Nephron progenitor cell (in vitro differentiated cells): ENCODE results near the gene RNF26.

Source experiments
- DNase-seq: peaks from one replicate; pipeline ENCODE4 v3.0.0; 2021
- H3K27ac Mint-ChIP-seq: 2 replicates; pipeline ENCODE4 v1.8.0; 2021; ENCODE audit warnings: mild to moderate bottlenecking, moderate library complexity, mixed read lengths
- H3K27me3 Mint-ChIP-seq: 2 replicates; pipeline ENCODE4 v1.8.0; 2021; ENCODE audit warnings: mild to moderate bottlenecking, low read depth, mixed read lengths; ENCODE audit not compliant: poor library complexity
- H3K36me3 Mint-ChIP-seq: 2 replicates; pipeline ENCODE4 v1.8.0; 2021; ENCODE audit warnings: low read depth, mixed read lengths
- H3K4me1 Mint-ChIP-seq: 2 replicates; pipeline ENCODE4 v1.8.0; 2021; ENCODE audit warnings: mixed read lengths
- H3K4me3 Mint-ChIP-seq: 2 replicates; pipeline ENCODE4 v1.8.0; 2021; ENCODE audit warnings: mild to moderate bottlenecking, moderate library complexity, mixed read lengths
- H3K9me3 Mint-ChIP-seq: 2 replicates; pipeline ENCODE4 v1.8.0; 2021; ENCODE audit warnings: mild to moderate bottlenecking, moderate library complexity, mixed read lengths
- TF ChIP-seq, protein P1 (sequence below): fragments of 200-600 bp; sonication (generic); IDR thresholded peaks from 2 replicates; pipeline ENCODE4 v1.5.0; 2021; ENCODE audit warnings: antibody characterized with exemption

The RNF26 gene

GRCh38 chr11:119375337-119376196 is 41.2 kb downstream of the RNF26 start:
- DNase-seq: no peak
- H3K4me1 Mint-ChIP-seq: peaks cover 65% of the 10 kb centered on the region
- no peaks in the 10 kb centered on the region for H3K9me3 Mint-ChIP-seq
- peaks cover 26% of the 10 kb centered on the region for H3K27me3 Mint-ChIP-seq
- H3K4me3 Mint-ChIP-seq: no peak overlapping the region
- peak overlapping the region; percentile 29 for H3K27ac Mint-ChIP-seq
- TF ChIP-seq, protein P1, sequence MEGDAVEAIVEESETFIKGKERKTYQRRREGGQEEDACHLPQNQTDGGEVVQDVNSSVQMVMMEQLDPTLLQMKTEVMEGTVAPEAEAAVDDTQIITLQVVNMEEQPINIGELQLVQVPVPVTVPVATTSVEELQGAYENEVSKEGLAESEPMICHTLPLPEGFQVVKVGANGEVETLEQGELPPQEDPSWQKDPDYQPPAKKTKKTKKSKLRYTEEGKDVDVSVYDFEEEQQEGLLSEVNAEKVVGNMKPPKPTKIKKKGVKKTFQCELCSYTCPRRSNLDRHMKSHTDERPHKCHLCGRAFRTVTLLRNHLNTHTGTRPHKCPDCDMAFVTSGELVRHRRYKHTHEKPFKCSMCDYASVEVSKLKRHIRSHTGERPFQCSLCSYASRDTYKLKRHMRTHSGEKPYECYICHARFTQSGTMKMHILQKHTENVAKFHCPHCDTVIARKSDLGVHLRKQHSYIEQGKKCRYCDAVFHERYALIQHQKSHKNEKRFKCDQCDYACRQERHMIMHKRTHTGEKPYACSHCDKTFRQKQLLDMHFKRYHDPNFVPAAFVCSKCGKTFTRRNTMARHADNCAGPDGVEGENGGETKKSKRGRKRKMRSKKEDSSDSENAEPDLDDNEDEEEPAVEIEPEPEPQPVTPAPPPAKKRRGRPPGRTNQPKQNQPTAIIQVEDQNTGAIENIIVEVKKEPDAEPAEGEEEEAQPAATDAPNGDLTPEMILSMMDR: no peak
- no peaks in the 10 kb centered on the region for H3K36me3 Mint-ChIP-seq

DNA sequence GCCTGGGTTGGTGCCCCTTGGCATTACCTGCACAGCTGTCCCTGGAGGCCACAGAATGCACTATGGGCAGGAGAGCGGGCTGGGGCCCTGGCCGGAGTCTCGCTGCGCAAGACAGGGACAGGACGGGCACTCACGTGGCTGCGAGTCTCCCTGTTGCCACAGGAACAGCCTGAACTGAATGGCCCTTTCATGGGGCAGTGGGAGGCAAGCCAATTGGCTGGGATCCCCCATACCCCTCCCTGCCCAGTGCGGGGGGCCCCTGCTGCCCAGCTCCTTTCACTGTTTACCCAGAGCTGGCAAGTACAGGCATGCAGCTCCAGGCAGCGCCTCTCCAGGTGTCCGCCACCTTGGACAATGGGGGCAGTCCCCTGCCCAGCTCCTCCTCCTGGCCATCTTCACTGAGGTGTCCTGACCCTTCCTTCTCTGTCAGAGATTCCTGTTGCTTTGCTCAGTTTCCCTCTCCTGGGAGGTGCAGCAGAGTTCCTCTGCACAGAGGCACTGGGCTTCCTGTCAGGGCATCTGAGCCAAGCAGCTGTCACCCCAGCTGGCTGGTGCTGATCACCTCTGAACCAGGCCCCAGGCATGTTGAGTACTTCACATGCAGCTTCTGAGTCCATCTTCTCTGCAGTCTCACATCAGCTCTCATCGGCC is 42.0 kb downstream of the RNF26 start:
- DNase-seq: no peak
- Mint-ChIP-seq H3K9me3 (no peaks in the 10 kb centered on the region), H3K27ac (peak overlapping the region; percentile 29), H3K27me3 (peaks cover 26% of the 10 kb centered on the region), H3K4me1 (peaks cover 58% of the 10 kb centered on the region), H3K4me3 (peak overlapping the region; percentile 54), H3K36me3 (no peaks in the 10 kb centered on the region)
- TF ChIP-seq, protein P1: no peak

DNA sequence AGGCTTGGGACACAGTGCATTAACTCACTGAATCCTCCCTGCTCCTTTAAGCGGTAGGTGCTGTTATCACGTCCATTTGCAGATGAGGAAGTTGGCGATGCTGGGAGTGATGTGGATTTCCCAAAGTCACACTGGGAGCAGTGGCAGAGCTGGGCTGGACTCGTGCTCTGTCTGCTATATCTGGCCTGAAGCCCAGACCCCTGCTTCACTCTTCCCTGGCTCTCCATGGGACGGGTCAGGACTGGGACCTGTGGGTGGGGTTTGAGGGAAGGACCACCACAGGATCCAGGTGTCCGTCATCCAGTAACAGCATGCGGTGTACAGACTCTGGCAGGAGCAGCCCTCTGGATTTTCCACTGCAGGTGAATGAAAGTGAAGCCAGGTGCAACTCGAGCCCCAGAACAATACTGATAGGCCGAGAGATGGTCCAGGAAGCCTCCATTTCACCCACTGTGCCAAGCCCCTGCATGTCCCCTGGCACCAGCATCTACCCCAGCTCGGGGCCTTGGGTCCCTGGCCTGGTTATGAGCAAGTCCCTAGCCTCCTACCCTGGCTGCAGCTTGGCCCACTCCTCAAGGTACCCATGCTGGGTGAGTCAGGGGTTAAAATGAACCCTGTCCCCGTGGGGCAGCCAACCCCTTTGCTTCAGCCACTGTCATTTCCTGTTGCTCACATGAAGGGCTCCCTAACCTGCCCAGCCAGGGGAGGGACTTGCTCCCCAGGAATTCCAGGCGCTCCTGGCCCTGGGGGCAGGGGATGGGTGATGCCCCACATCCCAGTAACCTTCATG is 43.0 kb downstream of the RNF26 start:
- Mint-ChIP-seq H3K27me3 (peaks cover 22% of the 10 kb centered on the region), H3K36me3 (no peaks in the 10 kb centered on the region), H3K27ac (no peak overlapping the region), H3K4me3 (no peak overlapping the region), H3K9me3 (no peaks in the 10 kb centered on the region), H3K4me1 (peaks cover 48% of the 10 kb centered on the region)
- TF ChIP-seq, protein P1: no peak
- no peak for DNase-seq

DNA sequence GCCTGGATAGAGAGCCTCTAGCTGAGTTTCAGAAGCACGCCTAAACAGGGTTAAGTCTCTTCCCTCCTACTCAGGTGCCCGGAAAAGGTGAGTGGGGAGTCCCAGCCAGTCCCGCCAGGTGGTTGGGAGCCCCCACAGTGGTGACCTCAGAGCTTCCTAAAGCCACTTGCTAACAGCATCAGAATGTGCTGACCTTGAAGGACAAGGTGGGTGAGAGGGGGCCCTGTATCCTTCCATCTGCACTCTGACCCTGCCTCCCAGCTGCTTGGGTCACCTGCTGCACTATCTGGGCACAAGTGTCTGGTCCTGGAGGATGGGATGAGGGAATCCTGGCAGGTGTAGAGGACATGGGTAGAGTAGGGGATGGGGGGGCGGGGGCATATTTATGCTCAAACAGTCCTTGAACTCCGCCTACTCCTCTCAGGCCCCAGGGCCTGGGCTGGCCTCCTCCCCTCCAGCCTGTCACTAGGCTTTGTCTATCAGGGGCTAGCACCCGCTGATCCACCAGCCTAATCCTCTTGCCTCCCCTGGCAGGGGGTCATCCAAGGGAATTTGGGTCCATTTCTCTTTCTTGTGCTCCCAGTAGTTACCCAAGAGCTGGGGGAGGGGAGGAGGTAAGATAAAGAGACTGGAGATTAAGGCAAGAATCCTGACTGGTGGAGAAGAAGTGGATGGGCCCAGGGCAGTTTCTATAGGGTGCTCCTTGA is 43.8 kb downstream of the RNF26 start:
- DNase-seq: no peak
- Mint-ChIP-seq H3K27me3 (peaks cover 22% of the 10 kb centered on the region), H3K27ac (no peak overlapping the region), H3K9me3 (no peaks in the 10 kb centered on the region), H3K4me3 (no peak overlapping the region), H3K4me1 (peaks cover 44% of the 10 kb centered on the region), H3K36me3 (no peaks in the 10 kb centered on the region)
- TF ChIP-seq, protein P1: no peak

DNA sequence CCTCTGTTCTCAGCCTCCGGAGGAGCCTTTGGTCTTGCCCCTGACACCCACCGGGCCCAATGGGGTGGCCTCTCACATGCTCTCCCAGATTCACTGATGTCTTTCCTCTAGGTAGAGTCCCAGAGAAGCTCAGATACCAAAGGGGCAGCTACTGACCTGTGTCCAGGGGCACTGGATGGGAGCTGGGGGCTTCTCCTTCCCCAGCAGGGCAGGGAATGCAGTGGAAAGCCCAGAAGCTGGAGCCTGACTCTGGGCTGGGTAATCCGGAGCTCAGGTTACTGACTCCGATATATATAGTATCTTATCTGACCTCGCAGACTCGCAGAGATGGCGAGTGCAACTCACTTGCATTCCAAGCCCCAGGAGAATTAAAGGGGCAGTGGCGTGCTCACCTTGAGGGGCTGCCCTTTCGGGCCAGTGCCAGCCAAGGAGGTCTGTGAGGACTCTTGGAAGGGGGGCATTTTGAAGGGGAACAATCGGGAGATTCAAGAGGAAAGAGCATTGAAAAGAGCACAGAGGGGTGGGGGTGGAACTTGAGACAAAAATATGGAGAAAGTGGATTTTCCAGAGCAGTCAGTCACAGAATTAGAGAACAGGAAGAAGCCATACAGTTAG is 44.6 kb downstream of the RNF26 start:
- TF ChIP-seq, protein P1: no peak
- Mint-ChIP-seq H3K4me3 (peak overlapping the region; percentile 57), H3K36me3 (no peaks in the 10 kb centered on the region), H3K4me1 (peaks cover 41% of the 10 kb centered on the region), H3K27ac (no peak overlapping the region), H3K27me3 (peaks cover 19% of the 10 kb centered on the region), H3K9me3 (no peaks in the 10 kb centered on the region)
- no peak for DNase-seq
